Bronchial epithelial cell (primary cell): ENCODE data around the gene HIP1. TPM values are rescaled to one million over a fixed set of nuclear protein-coding genes. Genes with fewer than 3 reads are reported as not detected.

Experiments used
- DNase-seq: peaks from one replicate; pipeline ENCODE4 v3.0.0-alpha.2; 2010; ENCODE audit warnings: low read depth
- FAIRE-seq: peaks from 2 replicates; lab custom pipeline; 2011; peaks lifted over from hg19 to GRCh38; lab: Jason Lieb, UNC
- H3K27me3 ChIP-seq: 2 replicates; pipeline ENCODE4 v1.5.1; 2011; ENCODE audit warnings: low read length; ENCODE audit not compliant: control insufficient read depth, insufficient read depth
- H3K36me3 ChIP-seq: 2 replicates; pipeline ENCODE4 v1.5.1; 2011; ENCODE audit warnings: low read length; ENCODE audit not compliant: control insufficient read depth, insufficient read depth
- H3K4me3 ChIP-seq: 2 replicates; pipeline ENCODE4 v1.5.1; 2011; ENCODE audit warnings: mild to moderate bottlenecking, low read depth, low read length, control low read depth
- total RNA-seq: library from RNA; depleted of rRNA; stranded (reverse); fragments of >200 nt; gene quantifications from 2 replicates; pipeline ENCODE4 v1.2.1, GENCODE V29; 2014
- TF ChIP-seq, protein P1 (sequence below): IDR thresholded peaks from 2 replicates; pipeline ENCODE4 v1.5.1; 2011; ENCODE audit warnings: mild to moderate bottlenecking, moderate library complexity, low read length, control low read depth, inconsistent platforms; ENCODE audit not compliant: insufficient read depth, severe bottlenecking

The HIP1 gene
- total RNA-seq, 1 donor from 2014 or later = 3.2 TPM

DNA sequence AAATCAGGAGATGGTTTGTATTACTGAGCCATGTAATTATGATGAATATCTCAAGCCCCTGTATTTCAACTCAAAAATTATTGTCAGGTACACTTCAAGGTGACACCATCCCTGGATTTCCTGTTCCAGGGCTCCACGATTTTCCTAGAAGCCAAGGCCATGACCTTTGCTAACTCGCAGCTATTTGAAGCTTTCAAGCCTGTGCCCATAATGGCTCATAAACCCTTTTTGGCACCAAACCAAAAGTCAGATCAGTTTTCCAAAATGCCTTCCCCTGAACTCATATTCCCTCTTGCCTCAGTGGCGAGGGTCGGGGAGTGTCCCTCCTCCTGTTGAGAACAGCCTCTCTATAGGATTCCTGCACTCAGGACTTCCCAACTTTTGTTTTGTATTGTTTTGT is 70.8 kb downstream of the HIP1 start:
- TF ChIP-seq, protein P1, sequence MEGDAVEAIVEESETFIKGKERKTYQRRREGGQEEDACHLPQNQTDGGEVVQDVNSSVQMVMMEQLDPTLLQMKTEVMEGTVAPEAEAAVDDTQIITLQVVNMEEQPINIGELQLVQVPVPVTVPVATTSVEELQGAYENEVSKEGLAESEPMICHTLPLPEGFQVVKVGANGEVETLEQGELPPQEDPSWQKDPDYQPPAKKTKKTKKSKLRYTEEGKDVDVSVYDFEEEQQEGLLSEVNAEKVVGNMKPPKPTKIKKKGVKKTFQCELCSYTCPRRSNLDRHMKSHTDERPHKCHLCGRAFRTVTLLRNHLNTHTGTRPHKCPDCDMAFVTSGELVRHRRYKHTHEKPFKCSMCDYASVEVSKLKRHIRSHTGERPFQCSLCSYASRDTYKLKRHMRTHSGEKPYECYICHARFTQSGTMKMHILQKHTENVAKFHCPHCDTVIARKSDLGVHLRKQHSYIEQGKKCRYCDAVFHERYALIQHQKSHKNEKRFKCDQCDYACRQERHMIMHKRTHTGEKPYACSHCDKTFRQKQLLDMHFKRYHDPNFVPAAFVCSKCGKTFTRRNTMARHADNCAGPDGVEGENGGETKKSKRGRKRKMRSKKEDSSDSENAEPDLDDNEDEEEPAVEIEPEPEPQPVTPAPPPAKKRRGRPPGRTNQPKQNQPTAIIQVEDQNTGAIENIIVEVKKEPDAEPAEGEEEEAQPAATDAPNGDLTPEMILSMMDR = no peak
- no peak for FAIRE-seq
- no peak for DNase-seq

DNA sequence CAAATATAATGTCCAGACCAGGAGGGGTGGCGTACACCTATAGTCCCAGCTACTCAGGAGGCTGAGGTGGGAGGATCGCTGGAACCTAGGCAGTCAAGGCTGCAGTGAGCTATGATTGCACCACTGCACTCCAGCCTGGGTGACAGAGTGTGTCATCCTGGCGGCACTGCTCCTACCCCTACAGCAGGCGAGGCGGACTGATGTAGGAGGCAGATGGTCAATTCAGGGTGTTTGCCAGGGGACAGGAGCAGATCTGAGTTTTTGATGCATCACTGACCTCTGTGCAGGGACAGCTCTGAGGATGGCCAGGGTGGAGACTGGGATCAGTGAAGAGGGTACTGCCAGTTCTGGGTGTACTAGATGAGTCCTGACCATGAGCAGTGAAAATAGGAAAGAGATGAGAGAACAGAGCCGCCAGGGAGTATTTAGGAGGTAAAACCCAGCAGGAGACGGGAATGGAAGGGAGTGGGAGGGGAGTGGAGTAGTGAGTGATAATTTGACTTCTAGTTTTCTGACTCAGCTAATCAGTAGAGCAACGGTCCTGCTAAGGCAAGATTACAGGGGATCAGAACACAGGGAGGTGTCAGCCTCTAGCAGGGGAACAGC is 75.3 kb downstream of the HIP1 start:
- FAIRE-seq = no peak
- Histone ChIP-seq H3K4me3 (no peak overlapping the region), H3K27me3 (no peaks in the 10 kb centered on the region), H3K36me3 (no peaks in the 10 kb centered on the region)
- TF ChIP-seq, protein P1 = no peak
- no peak for DNase-seq

More for the DNA sequence above, 70.8 kb downstream of the HIP1 start:
- H3K36me3 ChIP-seq = no peaks in the 10 kb centered on the region
- no peaks in the 10 kb centered on the region for H3K27me3 ChIP-seq
- no peak overlapping the region for H3K4me3 ChIP-seq

DNA sequence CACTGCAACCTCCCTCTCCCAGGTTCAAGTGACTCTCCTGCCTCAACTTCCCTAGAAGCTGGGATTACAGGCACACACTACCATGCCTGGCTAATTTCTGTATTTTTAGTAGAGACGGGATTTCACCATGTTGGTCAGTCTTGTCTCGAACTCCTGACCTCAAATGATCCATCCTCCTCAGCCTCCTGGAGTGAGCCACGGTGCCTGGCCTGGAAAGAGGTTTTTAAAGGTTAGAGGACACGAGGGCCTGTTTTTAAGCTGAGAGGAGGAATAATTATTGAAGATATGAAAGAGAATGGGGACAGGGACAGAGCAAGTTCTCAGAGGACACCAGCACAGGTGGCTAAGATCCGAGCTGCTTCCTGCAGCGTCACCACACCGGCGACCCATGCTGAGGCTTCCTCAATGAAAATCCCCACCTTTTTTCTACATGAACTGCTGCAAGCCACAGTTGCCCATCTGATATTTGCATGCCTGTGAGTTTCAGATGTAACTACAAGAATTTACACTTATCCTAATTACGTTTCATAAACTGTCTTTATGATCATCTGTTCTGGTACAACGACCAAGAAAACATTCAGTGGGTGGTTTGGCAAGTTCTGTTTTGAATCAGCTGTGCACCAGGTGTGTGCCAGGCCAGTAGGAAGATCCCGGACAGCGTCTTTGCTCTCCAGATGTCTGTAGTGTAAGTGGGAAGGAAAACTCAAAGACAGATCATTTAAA is 76.0 kb downstream of the HIP1 start:
- no peak for FAIRE-seq
- no peaks in the 10 kb centered on the region for H3K36me3 ChIP-seq
- no peak overlapping the region for H3K4me3 ChIP-seq
- no peaks in the 10 kb centered on the region for H3K27me3 ChIP-seq
- TF ChIP-seq, protein P1 = no peak
- no peak for DNase-seq

DNA sequence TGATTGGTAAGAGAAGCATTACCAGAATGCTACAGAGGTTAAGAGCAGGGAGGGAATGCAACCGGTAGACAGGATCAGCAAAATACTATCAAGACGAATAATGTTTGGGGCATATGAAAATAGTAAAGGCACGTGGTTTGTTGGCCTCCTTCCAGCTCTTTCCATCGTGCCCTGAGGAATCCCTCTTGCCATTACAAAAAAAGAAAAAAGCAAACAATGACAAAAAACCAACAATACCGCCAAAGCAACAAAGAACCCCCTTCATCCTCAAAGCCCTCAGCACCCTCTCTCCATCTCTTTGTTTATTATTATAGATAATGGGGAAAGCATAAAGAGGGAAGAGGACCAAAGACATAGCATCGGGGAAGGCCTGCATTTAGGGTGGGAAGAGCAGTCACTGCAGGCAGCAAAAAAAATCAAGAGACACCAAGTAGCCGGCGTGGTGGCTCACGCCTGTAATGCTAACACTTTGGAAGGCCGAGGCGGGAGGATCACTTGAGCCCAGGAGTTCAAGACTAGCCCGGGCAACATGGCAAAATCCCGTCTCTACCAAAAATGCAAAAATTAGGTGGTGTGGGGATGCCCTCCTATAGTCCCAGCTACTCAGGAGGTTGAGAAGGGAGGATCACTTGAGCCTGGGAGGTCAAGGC is 78.0 kb downstream of the HIP1 start:
- DNase-seq (no peak), FAIRE-seq (no peak)

DNA sequence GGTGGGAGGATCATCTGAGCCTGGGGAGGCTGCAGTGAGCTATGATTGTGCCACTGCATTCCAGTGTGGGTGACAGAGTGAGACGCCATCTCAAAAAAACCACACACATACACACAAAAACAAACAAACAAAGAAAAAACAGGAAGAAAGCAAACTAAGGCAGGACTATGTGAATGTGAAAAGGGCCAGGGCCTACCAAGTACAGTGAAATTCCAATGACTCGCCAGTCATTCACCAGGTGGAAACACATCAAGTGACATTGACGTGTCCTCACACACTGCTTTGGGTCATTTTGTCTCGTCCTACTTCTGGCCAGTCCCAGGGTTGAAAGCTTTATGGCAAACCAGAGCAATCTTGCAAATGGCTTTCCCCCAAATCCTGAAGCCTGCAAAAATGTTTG is 79.9 kb downstream of the HIP1 start:
- FAIRE-seq (no peak), DNase-seq (no peak)
- Histone ChIP-seq H3K4me3 (no peak overlapping the region), H3K27me3 (no peaks in the 10 kb centered on the region), H3K36me3 (no peaks in the 10 kb centered on the region)
- TF ChIP-seq, protein P1 = no peak

More for the DNA sequence above, 78.0 kb downstream of the HIP1 start:
- Histone ChIP-seq H3K4me3 (no peak overlapping the region), H3K36me3 (no peaks in the 10 kb centered on the region), H3K27me3 (no peaks in the 10 kb centered on the region)
- TF ChIP-seq, protein P1 = no peak
